GM18867 (cell line): ENCODE measurements around the gene CDH23.

Experiments used
- ATAC-seq: cut with Tn5 transposase; IDR thresholded peaks from one replicate; pipeline ENCODE4 v1.9.1; 2021; ENCODE audit warnings: mild to moderate bottlenecking, moderate library complexity; ENCODE audit not compliant: unreplicated experiment

Gene CDH23

GRCh38 chr10:71511206-71511605 lies 114.5 kb downstream of the CDH23 start:
- ATAC-seq: no peak

- ATAC-seq: no peak
These were observed 115.6 kb downstream of the CDH23 start for GRCh38 chr10:71512312-71512711.

- ATAC-seq: no peak
These were observed 116.2 kb downstream of the CDH23 start for GRCh38 chr10:71512761-71513539.

GRCh38 chr10:71513540-71513853 lies 116.8 kb downstream of the CDH23 start:
- ATAC-seq: no peak

GRCh38 chr10:71513936-71514335 lies 117.2 kb downstream of the CDH23 start:
- ATAC-seq: no peak

- no peak for ATAC-seq
These were observed 118.9 kb downstream of the CDH23 start for GRCh38 chr10:71515531-71516172.

GRCh38 chr10:71516890-71517289 lies 120.2 kb downstream of the CDH23 start:
- ATAC-seq: no peak

- no peak for ATAC-seq
These were observed 120.8 kb downstream of the CDH23 start for GRCh38 chr10:71517298-71518169.

- ATAC-seq: no peak
These were observed 123.3 kb downstream of the CDH23 start for GRCh38 chr10:71520042-71520441.

DNA sequence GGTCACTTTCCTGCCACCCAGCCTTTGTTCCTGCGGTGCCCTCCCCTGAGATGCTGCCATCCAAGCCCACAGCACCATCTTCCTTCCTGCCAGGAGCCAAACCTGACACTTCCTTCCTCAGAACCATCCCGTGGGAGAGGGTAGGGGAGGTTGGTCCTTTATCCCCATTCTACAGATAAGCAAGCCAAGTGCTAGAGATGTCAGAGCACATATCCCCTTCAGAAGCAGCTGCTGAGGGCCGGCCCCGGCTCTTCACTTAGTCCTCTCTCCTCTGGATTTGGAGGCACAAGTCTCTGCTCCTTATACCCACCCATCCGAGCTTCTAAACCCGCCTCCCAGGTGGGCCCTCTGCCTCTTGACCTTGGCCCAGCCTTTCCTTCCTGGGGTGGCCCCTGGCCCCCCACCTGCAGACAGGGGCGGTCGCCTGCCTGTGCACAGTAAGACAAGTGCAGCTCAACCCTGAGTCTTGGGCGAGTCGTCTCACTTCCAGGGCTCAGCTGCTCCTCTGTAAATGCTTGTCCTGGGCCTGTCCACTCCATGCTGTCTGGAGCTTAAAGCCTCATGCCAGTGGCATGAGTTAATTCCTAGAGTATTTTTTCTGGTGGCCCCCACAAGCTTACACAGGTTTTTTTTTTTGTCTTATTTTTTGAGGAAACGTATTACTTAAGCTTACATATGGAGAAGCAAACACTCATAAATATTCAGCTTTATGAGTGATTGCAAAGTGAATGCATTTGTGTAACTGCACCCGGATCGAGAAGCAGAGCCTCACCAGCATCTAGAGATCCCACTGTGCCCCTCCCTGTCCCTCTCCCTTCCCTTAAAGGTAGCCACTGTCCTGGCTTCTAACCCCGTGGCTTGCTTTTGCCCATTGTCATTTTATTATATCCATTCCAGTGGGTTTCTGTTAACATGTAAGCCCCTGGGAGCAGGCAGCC lies 125.1 kb downstream of the CDH23 start:
- no peak for ATAC-seq

DNA sequence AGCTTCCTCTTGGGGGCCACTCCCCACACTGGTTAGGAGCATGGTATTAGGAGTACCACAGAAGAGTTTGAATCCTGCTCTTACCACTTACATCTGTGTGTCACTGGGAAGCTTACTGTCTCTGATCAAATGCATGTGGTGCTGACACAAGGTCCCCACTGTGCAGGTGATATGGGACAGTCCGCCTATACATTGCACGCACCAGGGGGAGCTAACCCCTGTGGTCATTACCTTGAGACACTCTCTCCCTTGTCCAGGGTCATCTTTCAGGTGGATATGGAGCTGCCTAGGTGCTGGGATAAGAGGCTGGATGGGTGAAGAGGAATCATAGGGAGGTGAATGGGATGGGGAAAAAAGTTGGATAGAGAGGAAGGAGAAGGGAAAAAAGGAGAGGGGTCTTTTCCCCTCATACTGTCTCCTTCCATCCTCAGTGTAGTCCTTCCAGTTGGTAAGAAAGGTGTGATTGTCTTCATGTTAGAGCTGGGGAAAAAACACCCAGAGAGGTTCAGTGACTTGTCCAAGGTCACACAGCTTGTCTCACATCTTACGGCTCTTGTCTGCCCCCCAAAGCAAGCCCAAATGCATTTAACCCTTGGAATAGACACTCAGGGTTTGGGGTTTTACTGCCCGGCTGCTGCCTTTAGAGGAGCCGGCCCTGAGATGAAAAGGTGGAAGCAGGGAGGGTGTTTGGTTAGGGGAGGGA lies 125.9 kb downstream of the CDH23 start:
- ATAC-seq: no peak

DNA sequence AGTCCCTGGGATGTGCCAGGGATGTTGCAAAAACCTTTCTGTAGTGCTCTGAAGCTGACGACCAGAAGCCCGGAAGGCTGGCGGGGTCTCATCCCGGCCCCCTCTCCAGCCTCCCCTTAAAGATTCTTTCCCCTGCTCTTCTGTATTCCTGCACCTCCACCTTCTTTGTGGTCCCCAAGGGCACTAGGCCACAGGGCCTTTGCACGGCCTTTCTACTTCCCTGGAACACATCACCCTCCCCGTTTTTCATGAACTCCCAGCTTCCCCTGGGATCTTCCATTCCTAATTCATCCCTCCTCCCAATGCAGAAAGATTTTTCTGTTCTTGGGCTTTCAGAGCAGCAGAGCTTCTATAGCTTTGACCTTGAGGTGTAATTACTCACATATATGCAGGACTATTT lies 127.0 kb downstream of the CDH23 start:
- ATAC-seq: no peak

- ATAC-seq: no peak
These were observed 128.4 kb downstream of the CDH23 start for GRCh38 chr10:71525092-71525491.

DNA sequence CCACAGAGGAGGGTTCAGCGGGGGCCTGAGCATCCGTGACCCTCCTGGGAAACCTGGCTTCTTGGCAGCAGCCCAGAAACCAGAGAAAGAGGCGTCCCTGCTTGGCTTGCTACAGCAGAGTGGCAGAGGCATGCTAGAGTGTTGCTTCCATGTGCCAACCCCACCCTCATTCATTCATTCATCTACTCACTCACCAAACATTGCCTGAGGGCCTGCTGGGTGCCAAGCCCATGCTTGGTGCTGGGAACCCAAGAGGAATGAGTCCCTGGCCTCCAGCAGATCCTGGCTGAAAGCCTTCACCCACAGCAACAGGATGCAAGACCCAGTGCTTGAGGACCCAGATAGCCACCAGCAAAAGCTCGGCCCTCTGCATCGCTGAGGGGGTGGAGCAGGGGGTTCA lies 129.0 kb downstream of the CDH23 start:
- no peak for ATAC-seq

DNA sequence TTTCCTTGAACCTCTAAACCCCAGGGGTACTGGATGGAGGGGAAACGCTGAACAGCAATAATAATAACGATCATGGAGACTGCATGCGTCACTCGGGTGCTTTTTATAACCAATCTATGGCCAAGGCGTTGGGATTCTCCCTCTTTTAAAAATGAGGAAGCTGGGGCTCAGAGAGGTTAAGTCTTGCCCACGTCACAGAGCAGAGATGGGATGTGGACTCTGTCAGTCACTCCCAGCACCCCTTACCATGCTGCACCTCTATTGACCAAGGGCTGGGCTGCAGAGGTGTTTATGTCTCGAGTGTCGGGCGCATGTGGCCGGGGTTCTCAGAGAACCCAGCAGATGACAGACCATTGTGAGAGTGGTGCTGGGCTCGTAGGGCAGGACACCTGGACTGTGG lies 129.9 kb downstream of the CDH23 start:
- ATAC-seq: no peak

GRCh38 chr10:71527135-71527534 lies 130.4 kb downstream of the CDH23 start:
- no peak for ATAC-seq

DNA sequence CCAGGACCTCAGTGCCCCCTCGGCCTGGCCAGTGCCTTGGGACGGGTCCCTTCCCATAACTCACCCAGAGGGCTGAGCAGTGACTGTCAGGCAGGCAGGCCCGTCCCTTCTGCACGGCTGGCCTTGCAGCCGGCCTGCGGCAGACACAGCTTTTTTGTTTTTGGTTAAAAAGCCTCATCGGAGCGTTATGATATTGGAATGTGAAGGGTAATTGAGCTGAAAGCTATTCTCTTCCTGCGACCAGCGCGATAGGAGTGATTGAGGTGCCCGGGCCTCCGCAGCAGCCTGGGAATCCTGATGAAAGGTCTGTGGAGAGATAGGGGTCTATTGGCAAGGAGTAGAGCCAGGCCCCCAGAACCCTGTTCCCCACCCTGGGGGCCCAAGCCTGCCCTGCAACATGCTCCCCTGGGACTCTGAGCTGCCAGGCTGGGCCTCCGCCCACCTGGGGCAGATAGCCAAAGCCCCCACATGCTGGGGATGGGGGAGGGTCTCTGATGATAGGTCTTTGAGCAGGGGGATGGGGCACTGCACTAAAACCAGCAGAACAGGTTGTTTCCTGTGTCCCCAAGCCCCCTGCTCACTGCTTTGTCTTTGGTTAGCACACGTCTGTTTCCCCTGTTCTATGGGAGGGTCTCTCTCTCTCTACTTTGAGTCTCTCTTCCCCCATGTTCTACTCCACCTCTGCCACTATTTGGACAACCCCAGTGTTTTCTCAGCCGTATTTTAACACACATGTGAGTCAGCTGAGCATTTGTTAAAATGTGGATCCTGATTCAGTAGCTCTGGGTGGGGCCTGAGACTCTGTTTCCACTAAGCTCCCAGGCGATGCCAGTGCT lies 131.9 kb downstream of the CDH23 start:
- ATAC-seq: no peak

GRCh38 chr10:71529207-71529827 lies 132.6 kb downstream of the CDH23 start:
- no peak for ATAC-seq

DNA sequence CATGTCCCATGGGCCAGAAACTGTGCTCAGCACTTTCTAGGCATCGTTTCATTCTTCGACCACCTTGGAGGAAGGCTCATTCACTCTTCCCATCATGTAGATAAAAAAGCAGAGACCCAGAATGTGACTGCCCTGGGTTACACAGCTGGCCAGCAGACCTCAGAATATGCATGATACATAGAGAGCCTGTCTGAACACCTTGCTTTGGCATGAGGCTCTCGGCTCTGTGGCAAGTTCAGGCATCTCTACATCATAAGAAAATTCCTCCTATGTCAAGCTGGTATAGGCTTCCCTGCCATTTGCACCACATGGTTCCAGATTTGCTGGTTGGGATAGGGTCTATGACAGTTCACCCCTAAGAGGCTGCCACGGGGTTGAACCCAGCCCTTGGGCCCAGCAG lies 134.1 kb downstream of the CDH23 start:
- ATAC-seq: no peak
